ENCODE measurements around the gene SLC24A3.

Gene SLC24A3

DNA sequence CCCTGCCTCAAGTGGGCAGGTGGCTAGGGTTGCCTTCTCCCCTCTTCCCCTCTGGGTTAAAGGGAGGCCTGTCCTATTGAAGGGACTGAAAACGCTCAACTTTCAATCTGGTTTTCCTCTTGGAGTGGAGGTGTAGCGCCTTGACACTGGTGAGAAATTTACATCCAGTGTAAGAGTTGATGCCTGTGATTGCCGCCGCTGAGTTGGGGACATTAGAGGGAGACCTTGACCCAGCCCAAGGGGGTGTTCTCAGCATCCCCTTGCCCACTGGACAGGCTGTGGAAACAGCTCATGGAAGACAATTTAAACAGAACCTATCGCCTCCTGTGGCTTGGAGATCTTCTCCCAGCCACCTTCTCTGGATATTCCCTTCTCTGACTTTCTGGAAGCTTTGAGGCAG lies 61.6 kb downstream of the SLC24A3 start:
- DNase-seq, result no peak

DNA sequence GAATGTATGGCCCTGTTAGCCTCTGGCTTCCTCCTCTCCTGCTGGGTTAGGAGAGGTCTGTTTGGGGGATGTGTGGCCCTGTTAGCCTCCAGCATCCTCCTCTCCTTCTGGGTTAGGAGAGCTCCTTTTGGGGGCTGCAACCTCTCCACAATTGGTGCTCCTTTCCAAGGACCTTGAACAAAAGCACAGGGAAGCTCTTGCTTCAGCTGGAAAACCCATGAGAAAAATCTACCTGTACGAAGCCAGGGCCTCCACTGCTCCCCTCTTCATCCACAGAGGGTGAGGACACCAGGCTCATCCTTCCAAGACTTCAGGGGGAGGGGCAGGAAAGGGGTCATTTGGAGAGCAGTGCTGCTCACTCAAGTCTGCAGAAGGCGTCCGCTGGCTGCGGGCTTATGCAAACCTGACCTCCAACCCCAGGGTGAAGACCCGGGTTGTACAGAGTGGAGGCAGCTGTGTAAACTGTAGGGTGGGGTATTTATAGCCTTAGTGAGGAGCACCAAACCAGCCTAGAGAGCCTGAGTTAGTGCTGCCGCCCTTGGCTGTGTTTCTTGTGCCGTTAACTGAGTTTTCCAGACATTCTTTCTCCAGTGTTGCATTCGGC lies 62.1 kb downstream of the SLC24A3 start:
- DNase-seq, result no peak

DNA sequence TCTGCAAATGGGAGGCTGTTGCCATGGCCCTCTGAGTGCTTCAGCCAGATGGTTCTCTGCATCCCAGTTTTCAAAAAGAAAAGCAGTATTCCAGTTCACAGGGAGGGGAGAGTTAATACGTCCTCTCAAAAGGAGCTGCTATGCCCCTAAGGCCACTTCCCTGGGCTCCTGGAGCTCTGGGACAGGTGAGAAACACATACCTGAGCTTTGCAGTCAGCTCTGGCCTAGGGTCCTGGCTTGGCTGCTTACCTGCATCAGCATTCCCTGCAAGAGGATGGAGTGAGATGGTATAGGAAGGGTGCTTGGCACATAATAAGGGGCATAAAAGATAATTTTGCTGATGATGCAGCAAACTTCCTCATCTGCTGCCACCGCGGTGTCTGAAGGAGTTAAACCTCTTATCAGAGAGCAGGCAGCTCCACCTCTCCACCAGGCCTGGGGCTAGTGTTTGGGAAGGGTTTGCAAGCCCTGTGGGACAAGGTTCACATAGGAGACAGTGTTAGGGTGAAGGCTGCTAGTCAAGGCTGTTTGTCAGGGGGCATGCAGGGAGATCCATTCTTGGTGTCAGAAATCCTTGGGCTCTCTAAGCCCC lies 62.7 kb downstream of the SLC24A3 start:
- no peak for DNase-seq

DNA sequence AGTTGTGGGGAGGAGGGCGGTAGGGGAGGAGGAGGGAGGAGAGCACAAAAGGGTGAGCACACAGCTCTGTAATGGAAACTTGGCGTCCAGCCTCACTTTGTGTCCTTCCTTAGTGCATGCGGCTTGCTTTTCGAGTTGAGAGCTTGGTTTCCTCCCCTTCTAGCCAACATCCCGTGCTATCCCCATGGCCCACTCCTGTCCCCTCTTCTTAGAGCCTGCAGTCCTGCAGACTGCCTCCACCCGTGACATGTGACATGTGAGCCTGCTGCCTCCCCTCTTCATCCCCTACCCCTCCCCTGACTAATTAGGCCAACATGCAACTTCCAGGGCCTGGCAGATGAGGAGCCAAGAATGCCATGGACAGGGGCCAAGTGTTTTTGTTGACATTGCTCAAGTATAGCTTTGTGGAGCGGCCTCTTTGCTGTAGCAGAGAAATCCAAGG lies 63.2 kb downstream of the SLC24A3 start:
- no peak for DNase-seq

DNA sequence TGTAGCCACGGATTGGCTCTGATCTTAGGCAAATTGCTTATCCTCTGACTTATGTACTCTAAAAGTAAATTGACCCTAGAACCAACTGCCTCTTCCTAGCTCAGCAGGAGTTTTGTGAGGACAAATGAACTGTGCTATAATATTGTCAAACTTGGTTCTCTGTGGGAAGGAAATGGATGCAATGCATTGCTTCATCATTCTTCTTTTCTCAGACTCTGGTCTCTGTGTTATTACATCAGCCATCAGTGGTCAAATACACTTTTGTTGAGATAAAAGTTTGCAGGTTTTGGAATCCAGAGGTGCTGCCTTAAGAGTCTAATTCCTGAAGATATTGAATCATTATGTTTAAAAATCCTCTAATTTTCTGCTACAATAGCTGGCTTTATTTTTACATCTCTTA lies 64.9 kb downstream of the SLC24A3 start:
- DNase-seq, result no peak

DNA sequence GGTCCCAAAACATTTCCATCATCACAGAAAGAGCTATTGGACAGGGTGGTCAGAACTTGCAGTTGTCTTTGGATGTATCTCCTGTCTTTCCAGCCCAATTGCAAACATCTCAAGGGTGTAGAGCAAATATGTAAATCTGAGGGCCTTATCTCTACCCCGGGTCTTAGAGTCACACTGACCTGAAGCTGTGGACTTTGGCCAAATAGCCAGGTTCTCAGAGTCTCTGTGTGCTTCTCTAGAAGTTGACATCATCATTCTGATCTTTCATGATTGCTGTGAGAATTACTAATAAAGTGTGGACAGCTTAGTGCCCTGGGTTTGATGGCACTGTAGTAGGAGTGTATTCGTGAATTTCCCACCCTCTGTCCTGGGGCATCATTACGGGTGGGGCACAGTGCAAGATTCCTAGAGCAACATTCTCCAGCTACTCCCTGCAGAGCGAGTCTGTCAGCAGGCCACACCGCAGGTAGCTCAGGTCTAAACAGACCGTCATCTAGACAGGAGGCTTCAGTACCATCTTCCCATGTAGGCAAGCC lies 71.1 kb downstream of the SLC24A3 start:
- DNase-seq, result no peak

DNA sequence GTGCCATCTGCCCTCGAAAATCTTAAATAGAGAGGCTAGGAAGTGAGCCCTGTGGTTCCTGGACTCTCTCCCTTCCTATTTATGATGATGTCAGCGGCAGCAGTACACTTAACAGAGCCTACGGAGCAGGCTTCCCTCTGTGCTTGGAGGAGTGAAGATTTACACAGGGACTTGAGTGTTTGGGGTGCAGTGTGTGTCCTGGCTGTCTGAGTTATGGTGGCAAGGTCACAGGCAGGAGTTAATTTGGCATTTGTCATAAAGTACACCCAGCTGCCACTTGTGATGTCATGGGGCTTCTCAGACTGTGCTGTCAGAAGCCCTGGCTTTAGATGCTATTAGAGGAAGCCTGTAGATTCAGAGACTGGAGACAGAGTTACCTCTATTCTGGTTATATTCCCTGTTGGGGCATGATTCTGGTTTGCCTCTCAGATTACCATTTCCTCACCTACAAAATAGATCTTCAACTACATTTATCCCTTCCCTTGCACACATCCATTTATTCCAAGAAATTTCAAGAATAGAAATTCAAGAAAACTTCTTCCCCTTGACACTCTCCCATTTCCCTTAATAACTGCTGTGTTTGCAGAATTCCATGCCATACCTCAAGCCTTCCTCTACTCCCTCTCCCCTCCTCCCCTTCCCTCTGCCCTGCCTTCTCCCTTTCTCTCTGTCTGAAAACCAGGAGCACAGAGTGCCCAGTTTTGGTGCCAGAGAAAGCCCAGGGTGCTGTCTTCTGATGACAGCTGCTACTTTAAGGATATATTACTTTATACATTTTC lies 72.1 kb downstream of the SLC24A3 start:
- DNase-seq, result no peak

DNA sequence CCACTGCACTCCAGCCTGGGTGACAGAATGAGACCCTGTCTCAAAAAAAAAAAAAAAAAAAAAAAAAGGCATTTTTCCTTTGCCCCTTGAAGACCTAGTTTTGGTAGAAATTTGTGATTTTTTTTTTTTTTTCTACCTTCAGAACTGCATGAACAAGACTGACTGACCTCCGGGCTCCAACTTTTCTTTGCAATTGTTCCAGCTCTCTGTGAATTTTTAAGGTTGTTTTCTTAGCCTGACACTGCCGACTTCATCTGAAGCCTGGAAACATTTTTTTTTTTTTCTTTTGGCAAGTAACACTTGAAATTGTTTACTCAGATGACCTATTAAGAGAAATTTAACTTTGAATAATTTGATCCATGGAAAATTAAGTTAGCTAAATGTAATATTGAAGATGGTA lies 73.0 kb downstream of the SLC24A3 start:
- no peak for DNase-seq

DNA sequence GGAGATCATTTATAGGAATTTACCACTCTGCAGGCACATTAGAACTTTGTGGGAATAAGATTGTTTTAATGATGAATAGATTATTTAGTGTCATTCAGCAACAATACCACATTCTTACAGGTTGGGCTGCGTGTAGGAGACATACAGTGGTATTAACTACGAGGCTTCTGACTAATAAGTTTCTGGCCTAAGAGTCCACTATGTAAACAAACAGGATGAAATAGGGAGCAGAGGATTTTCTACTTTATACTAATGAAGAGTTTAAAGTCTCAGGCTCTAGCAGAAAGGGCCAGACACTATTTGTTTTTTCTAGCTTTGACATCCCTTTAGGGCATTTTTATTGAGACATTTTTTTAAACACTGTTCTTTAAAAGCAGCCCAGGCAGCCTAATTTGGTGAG lies 75.6 kb downstream of the SLC24A3 start:
- no peak for DNase-seq

DNA sequence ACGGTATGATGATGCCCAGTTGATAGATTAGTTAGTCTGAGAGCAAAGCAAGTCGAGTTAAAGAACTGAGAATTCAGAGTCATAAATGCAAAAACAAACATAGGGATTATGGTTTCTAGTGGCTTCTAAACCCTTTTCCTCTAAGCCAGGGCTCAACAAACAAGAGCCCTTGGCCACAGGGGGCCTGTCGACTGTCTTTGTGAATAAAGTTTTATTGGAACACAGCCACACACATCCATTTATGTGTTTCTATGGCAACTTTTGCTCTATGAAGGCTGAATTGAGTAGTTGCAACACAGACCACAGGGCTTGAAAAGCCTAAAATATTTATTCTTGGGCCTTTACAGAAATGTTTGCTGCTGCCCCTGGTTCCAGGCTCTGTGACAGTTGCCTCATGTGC lies 76.2 kb downstream of the SLC24A3 start:
- no peak for DNase-seq

DNA sequence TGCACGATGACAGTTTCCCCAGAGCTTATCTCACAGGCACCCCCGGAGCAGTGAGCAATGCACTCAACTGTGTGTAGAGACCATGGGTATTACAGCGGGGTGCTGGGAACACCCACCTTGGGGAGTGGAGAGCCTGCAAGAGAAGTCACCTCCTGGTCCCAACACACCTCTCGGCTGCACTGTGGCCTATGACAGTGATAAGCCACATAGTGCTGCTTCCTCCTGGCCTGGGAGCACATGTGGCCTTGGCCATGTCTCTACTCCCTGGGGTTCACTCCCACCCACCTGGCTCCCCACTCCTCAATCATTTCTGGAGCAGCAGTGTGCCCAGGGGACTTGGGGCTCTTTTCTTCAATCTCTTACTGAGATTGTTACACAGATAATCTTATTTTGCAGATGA lies 77.0 kb downstream of the SLC24A3 start:
- DNase-seq, result no peak

DNA sequence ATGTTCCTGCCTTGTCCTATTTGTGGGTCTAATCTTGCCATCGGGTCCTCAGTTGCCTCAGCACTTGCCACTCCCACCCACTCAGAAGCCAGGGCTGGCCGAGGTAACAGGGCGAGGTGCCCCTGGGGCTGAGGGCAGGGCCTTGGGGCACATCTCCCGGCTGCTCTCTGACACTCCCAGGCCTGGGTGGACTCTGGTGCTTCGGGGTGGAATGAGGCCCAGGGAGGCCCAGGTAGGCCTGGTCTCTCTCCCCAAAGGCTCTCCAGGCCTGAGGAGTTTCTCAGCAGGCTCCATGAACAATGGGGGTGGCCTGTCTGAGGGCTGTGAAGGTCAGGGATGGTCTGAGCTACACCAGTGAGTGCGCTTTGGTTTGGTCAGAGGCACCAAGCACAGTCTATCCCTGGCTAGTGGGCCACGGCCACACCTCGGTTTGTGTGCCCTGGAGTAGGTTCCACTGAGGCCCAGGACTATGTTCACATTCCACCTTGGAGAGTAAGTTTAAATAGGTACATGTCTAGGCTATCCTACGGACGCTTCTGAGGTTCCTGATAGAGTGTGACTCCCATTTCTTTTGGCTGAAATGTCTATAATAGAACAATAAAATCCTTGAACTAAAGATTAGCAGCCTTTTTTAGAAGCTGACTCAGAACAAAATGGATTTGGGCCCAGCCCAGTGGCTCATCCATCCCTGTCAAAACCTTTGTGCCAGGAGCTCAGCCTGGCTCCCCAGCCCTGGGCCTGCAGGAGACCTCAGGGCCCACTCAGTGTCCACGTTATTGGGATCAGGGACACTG lies 78.8 kb downstream of the SLC24A3 start:
- DNase-seq, result no peak

DNA sequence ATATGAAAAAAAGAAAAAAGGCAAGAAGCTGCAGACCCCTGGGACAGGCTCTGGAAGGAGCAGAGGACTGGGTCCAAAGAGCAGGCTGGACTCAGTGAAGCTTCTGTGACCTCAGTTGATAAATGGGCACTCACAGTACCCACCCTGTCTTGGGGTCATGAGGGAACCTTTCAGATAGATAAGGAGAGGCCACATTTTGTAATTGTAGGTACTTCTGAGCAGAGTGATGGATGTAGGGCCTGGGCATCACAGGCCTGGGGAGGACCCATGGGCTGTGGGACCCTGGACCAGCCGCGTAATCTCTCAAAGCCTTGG lies 79.3 kb downstream of the SLC24A3 start:
- no peak for DNase-seq

DNA sequence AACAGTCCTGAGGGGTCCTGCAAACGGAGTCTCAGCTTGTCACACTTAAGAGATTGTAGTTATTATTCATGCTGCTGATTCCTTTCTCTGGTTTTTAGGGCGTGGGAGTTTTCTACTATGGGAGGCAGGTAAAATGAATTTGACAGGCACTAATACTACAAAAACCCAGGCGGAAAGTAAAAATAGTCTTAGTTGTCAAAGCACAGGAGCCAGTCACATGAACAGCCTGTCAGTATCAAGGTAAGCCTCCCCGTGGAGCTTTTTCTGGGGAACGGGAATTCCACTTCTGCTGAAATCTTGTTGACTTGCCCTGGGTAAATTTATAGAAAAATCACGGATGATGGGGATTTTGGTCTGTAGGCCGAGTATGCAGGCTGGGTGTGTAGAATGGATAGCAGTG lies 79.8 kb downstream of the SLC24A3 start:
- DNase-seq, result no peak

DNA sequence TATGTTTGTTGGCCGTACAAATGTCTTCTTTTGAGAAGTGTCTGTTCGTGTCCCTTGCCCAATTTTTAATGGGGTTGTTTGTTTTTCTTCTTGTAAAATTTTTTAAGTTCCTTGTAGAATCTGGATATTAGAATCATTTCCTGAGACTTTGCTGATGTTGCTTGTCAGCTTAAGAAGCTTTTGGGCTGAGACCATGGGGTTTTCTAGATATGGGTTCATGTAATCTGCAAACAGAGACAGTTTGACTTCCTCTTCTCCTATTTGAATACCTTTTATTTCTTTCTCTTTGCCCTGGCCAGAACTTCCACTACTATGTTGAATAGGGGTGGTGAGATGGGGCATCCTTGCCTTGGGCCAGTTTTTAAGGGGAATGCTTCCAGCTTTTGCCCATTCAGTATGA lies 82.6 kb downstream of the SLC24A3 start:
- no peak for DNase-seq

DNA sequence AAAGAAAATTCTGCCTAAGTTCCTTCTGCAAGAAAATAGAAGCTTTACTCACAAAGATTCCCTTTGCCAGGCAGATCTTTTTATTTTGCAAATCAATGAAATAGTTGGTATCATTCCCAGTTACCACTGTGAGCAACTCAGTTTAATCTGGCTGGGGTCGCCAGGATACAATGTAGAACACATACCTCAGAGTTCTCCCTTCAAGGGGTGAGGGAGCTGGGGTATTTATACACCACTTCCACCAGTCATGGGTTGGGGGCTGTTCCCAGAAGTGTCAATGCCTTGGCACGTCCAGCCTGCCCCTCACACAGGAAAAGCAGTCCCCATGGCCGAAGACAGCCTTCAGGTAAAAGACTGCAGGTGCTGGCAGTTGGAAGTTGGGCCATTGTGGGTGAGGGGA lies 86.2 kb downstream of the SLC24A3 start:
- no peak for DNase-seq

DNA sequence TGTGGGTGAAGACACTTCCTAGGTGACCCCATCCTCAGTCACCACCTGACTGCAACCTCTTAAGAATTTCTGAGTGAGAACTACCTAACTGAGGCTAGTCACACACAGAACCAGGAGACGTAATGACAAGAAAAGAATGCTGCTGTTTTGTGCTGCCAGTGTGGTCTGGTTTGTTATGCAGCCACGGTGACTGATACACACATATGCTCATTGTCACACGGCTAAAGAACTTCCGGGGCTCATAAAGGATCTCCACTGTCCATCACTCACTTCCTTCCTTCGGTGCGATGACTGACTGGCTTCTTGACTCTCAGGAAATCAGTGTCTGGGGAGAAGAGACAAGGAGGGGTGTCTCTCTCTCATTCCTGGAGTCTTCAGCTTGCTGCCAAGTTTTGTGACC lies 88.0 kb downstream of the SLC24A3 start:
- DNase-seq, result no peak

DNA sequence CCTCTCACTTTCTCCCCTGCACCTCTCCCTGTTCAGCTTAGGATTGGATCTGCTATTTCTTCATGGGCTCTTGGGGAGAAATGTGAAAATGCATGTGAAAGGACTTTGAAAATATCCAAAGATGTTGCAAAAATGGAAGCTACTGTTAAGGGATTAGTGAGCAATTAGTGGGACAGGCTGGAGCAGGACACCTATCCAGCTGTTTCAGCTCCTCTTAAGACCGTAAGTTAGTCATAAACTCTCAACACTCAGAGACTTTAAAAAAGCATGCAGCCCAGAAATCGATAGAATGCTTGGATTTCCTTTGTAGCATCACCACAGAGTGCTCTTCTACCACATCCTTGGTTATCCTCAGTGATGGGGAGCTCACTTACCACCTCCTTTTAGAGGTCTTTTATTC lies 88.7 kb downstream of the SLC24A3 start:
- DNase-seq, result no peak

DNA sequence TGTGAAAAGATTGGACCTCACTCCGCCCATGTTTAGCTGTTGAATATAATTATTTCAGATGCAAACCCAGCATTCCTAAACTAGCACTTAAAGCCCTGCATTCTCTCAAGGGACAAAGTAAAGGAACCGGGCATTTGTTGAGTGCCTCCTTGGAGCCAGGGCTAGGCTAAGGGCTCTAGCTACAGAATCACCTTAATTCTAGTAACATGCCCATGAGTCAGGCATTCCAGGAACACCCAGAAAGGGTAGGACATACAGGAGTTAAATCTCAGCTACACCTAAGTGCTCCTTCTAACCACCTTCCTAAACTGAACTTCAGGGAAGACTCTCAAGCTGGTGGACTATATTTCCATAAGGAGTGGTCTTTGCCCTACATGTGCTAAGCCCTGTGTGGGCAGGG lies 89.4 kb downstream of the SLC24A3 start:
- no peak for DNase-seq

DNA sequence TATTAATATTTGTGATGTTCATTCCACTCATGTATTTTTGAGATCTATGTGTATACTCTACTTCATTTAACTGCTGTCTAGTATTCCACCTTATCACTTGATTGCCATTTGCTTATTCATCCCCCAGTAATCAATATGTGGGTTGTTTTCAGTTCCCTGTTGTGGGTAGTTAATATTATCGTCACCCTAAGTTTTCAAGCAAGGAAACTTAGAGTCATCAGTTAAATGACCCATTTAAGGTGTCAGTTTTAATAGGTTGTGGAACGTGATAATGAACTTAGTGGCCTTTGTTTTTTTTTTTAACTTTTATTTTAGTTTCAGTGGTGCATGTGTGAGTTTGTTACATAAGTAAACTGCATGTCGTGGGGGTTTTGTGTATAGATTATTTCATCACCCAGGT lies 90.3 kb downstream of the SLC24A3 start:
- DNase-seq, result no peak

DNA sequence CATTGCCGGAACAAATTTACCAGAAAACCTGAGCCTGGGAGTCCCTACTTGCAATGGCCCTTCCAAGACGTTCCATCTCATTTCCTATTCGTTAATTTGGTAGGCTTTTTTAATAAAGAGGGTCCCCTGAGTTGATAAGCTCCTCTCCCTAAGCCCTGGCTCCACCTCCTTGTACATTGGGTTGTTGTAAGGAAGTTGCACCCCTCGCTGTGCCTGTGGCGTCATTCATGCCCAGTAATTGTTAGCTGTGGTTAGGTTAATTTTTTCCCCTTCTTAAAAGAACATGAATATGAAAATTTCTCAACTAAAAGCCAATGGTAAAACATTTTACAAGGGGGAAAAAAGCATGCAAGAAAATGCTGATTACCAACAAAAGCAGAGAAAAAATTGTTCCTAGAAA lies 91.9 kb downstream of the SLC24A3 start:
- no peak for DNase-seq

DNA sequence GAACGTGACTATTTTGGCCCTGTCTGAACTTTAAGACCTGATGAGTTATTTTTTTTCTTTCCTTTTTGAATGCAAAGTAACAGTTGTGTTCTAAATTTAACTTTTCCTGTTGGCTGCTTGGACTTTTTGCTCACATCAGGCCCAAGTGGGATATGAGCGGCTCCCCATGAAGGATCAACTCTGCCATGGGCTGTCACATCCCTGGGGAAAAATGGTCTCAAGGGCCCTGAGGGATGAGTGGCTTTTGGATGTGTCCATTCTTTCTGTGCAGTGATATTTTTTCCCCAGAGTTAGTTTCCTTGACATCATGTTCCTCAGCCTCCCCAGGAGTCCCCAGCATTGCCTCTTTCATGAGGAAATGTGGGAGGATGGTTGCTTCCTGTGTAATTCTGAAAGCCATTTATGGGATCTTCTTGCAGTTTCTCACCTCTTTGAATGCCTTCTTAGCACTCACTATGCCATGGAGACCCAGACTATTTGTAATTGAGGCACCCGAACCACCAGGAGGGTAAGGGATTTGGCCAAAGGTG lies 92.5 kb downstream of the SLC24A3 start:
- no peak for DNase-seq

DNA sequence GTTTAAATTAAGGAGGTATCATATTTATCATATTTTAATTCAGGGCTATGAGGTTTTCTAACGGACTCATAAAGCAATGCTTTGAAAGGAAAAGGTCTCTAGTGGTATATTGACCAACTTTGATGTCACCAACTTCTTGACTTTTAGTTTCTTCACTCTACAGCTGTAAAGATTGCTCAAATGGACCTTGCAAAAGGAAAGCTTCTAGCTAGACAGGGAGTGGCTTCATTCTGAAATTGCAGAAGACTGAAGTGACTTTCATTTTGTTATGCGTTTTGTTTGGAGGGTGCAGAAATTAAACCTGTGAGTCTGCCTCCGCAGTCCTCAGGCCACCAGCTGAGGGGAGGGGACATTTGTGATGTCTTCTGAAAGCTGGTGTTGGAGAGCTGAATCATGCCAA lies 95.7 kb downstream of the SLC24A3 start:
- DNase-seq, result no peak
